GM21529 (cell line): ENCODE measurements around the gene PDIA5.

Experiments used
- ATAC-seq: cut with Tn5 transposase; IDR thresholded peaks from one replicate; pipeline ENCODE4 v1.9.1; 2021; ENCODE audit not compliant: unreplicated experiment

PDIA5 gene

GRCh38 chr3:123159926-123160635, 93.3 kb downstream of the PDIA5 start:
- ATAC-seq: no peak

- no peak for ATAC-seq
Measured at GRCh38 chr3:123161167-123161566, 94.3 kb downstream of the PDIA5 start.

GRCh38 chr3:123163141-123163540, 96.3 kb downstream of the PDIA5 start:
- ATAC-seq: no peak

- ATAC-seq: no peak
Measured at GRCh38 chr3:123165163-123165562, 98.3 kb downstream of the PDIA5 start.

GRCh38 chr3:123167686-123168085, 100.9 kb downstream of the PDIA5 start:
- ATAC-seq: no peak

- ATAC-seq: no peak
Measured at GRCh38 chr3:123168122-123168521, 101.3 kb downstream of the PDIA5 start.

- no peak for ATAC-seq
Measured at GRCh38 chr3:123168605-123169004, 101.8 kb downstream of the PDIA5 start.

GRCh38 chr3:123169492-123169929, 102.7 kb downstream of the PDIA5 start:
- ATAC-seq: no peak

GRCh38 chr3:123169930-123170329, 103.1 kb downstream of the PDIA5 start:
- no peak for ATAC-seq

- no peak for ATAC-seq
Measured at GRCh38 chr3:123180791-123181190, 114.0 kb downstream of the PDIA5 start.

GRCh38 chr3:123186695-123187094, 119.9 kb downstream of the PDIA5 start:
- no peak for ATAC-seq

GRCh38 chr3:123188058-123188457, 121.2 kb downstream of the PDIA5 start:
- no peak for ATAC-seq

GRCh38 chr3:123193448-123194101, 126.8 kb downstream of the PDIA5 start:
- no peak for ATAC-seq

- no peak for ATAC-seq
Measured at GRCh38 chr3:123194552-123194951, 127.7 kb downstream of the PDIA5 start.

- no peak for ATAC-seq
Measured at GRCh38 chr3:123198372-123198771, 131.5 kb downstream of the PDIA5 start.

- ATAC-seq: no peak
Measured at GRCh38 chr3:123201223-123201556, 134.4 kb downstream of the PDIA5 start.

- peak; percentile 98 for ATAC-seq
Measured at GRCh38 chr3:123201557-123202427, 135.0 kb downstream of the PDIA5 start, which contains the start of gene SEC22A. Gene SEC22A, plus strand, starts transcription at chr3:123201943. Its CDS starts 7,275 bp downstream, at chr3:123209218.

- no peak for ATAC-seq
Measured at GRCh38 chr3:123202451-123202850, 135.6 kb downstream of the PDIA5 start.
